Lower lobe of right lung (tissue), 2 donors: ENCODE results near the gene TRMT2B. TPM values are rescaled to one million over a fixed set of nuclear protein-coding genes. Genes with fewer than 3 reads are reported as not detected.
"Not testable (repeated sequence)": the region's sequence is repeated elsewhere in the genome, so short reads cannot be mapped to it uniquely, and the experiment has no call there.

Experiments used
- ATAC-seq, 2 donors: fragments of 200-7000 bp; cut with Tn5 transposase; one replicate each; pipeline ENCODE4 v1.9.1; 2020 to 2022; ENCODE audit warnings: mild to moderate bottlenecking in 2 of 2, moderate library complexity in 2 of 2
- DNase-seq: peaks from one replicate; pipeline ENCODE4 v3.0.0-alpha.2; 2020
- H3K27ac ChIP-seq: fragments of 200-600 bp; one replicate; pipeline ENCODE4 v1.8.0; 2022
- H3K27me3 ChIP-seq: fragments of 200-600 bp; one replicate; pipeline ENCODE4 v1.8.0; 2022; ENCODE audit warnings: low read depth
- H3K36me3 ChIP-seq: fragments of 200-600 bp; one replicate; pipeline ENCODE4 v1.8.0; 2022; ENCODE audit warnings: mild to moderate bottlenecking
- H3K4me1 ChIP-seq: fragments of 200-600 bp; one replicate; pipeline ENCODE4 v1.8.0; 2022
- H3K4me3 ChIP-seq: fragments of 200-600 bp; one replicate; pipeline ENCODE4 v1.8.0; 2022; ENCODE audit warnings: mild to moderate bottlenecking
- H3K9me3 ChIP-seq: fragments of 200-600 bp; one replicate; pipeline ENCODE4 v1.8.0; 2022
- intact Hi-C: fragments of 100-400 bp; cut with DNase I; formaldehyde crosslinking; loops from one replicate; pipeline ENCODE4 v1.11.0; 2022
- total RNA-seq: library from RNA; stranded (reverse); fragmentation: NEBNext Ultra II Directional; extraction: Animal tissue kit (Norgen Biotek cat#: 25700); gene quantifications from one replicate; pipeline ENCODE4 v1.2.1, GENCODE V29; 2021
- TF ChIP-seq, protein P1 (sequence below): fragments of 200-600 bp; IDR thresholded peaks from one replicate; pipeline ENCODE4 v1.8.0; 2022; ENCODE audit warnings: antibody characterized with exemption, mild to moderate bottlenecking
- donor health status: DM: no; HTN: yes; CAD: no; lungs with severe emphysema.

TRMT2B gene
- total RNA-seq, 1 donor from 2014 or later: 19.4 TPM

DNA sequence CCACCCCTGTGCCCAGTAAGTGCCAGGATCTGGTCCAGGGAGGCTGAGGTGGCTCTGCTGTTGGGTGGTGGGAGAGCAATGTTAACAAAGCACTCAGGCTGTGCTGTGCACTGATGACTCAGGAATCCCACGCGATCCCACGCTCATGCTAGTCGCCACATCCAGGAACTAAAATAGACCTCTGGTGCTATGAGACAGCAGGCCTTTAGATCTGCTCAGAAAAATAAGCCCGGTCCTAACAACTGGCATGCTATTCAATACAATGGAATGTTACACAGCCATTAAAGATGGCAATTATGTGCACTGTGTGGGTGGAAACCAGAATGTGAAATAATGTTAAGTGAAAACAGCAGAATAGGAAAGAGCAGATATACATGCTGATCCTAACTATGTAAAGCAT, 56.4 kb downstream of the TRMT2B start:
- intact Hi-C loops: no loop called here
- H3K4me1 ChIP-seq: no peaks in the 10 kb centered on the region
- TF ChIP-seq, protein P1, sequence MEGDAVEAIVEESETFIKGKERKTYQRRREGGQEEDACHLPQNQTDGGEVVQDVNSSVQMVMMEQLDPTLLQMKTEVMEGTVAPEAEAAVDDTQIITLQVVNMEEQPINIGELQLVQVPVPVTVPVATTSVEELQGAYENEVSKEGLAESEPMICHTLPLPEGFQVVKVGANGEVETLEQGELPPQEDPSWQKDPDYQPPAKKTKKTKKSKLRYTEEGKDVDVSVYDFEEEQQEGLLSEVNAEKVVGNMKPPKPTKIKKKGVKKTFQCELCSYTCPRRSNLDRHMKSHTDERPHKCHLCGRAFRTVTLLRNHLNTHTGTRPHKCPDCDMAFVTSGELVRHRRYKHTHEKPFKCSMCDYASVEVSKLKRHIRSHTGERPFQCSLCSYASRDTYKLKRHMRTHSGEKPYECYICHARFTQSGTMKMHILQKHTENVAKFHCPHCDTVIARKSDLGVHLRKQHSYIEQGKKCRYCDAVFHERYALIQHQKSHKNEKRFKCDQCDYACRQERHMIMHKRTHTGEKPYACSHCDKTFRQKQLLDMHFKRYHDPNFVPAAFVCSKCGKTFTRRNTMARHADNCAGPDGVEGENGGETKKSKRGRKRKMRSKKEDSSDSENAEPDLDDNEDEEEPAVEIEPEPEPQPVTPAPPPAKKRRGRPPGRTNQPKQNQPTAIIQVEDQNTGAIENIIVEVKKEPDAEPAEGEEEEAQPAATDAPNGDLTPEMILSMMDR: no peak
- DNase-seq: no peak
- no peaks in the 10 kb centered on the region for H3K27me3 ChIP-seq
- no peak for ATAC-seq
- H3K9me3 ChIP-seq: no peaks in the 10 kb centered on the region
- H3K27ac ChIP-seq: no peak overlapping the region
- H3K4me3 ChIP-seq: no peak overlapping the region
- H3K36me3 ChIP-seq: no peaks in the 10 kb centered on the region

DNA sequence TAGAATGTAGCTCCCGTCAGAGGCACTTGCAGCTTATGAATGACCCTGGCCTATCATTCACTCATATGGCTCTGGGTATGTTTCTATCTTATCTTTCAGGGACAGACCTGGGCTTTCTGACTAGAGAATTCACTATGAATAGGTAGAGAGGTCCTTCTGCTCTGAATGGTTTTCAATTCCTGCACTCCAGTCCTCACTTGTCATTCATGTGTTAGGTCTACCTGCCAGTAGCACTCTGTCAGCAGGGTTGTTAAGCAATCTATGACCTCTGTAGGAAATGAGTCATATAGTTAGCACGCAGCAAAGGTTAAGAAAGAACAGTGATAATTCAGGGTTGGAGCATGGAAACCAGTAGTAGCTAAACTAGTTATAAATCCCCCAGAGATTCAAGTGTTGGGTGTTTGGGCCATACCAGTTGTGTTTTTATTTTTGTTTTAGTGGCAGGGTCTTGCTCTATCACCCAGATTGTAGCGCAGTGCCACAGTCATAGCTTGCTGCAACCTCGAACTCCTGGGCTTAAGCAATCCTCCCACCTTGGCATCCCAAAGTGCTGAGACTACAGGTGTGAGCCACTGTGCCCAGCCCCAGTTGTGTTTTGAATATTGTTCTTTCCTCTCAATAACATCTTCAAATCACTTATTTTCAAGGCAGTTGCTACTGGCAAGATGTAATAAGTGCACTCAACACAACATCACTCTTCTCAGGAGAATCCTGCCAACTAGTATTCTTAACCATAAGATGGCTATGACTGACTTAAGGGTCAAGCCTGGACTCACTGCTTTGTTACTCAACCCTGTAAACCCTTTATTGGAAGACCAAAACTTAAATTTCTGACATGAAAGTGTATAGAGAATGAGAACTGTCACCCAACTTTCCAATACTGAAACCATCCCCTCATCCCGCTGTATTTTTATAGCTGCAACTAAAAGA, 57.3 kb downstream of the TRMT2B start:
- no peaks in the 10 kb centered on the region for H3K36me3 ChIP-seq
- H3K4me1 ChIP-seq: no peaks in the 10 kb centered on the region
- DNase-seq (no peak), ATAC-seq (peak; percentile 70 to 84)
- intact Hi-C loops: no loop called here
- H3K27ac ChIP-seq: no peak overlapping the region
- TF ChIP-seq, protein P1: no peak
- no peak overlapping the region for H3K4me3 ChIP-seq
- H3K9me3 ChIP-seq: no peaks in the 10 kb centered on the region
- no peaks in the 10 kb centered on the region for H3K27me3 ChIP-seq

DNA sequence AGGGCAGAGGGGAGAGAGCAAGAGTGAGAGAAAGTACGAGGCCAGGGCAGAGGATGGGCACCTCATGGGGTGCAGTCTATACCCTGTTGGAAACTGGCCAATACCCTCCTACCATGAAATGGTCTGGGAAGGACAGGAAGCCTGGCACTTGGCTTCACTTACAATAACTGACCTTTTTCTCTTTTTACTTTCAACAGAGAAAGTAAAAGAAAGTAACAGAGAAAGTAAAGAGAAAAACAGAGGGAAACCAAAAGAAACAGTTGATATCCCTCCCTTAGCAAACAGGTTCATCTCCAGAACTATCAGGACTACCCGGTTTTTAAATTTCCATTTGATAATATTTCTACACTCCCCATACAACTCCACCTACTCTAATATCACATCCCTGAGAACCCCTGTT, 61.8 kb downstream of the TRMT2B start:
- TF ChIP-seq, protein P1: no peak
- Histone ChIP-seq H3K4me3 (no peak overlapping the region), H3K9me3 (no peaks in the 10 kb centered on the region), H3K27ac (no peak overlapping the region), H3K36me3 (no peaks in the 10 kb centered on the region), H3K4me1 (no peaks in the 10 kb centered on the region), H3K27me3 (no peaks in the 10 kb centered on the region)
- intact Hi-C loops: no loop called here
- DNase-seq: no peak
- ATAC-seq: no peak

DNA sequence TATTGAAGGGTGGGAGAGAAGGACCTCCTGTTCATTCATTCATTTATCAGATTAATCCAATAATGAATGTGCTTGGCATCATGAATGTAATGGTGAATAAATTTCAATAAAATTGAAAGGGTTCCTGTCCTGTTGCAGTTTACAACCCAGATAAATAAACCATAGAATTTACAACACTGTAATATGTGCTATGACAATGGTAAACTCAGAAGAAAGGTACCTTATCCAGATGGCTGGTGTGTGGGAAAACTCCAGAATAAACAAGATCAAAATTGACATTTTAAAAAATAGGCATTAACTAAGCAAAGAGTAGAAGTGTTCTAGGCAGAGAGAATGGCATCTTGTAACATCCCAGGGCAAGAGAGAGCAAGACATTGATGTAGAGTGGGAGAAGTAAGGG, 67.1 kb downstream of the TRMT2B start:
- ATAC-seq: no peak
- intact Hi-C loops: no loop called here
- DNase-seq: no peak
- Histone ChIP-seq H3K9me3 (no peaks in the 10 kb centered on the region), H3K27ac (no peak overlapping the region), H3K4me3 (no peak overlapping the region), H3K36me3 (no peaks in the 10 kb centered on the region), H3K4me1 (no peaks in the 10 kb centered on the region), H3K27me3 (no peaks in the 10 kb centered on the region)
- TF ChIP-seq, protein P1: no peak

DNA sequence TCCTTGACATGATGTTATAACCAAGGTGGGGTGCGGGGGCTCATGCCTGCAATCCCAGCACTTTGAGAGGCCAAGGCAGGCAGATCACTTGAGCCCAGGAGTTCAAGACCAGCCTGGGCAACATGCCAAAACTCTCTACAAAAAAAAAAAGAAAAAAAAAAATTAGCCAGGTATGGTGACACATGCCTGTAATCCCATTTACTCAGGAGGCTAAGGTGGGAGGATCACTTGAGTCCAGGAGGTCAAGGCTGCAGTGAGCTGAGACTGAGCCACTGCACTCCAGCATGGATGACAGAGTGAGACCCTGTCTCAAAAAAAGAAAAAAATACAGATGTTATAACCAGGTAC, 70.4 kb downstream of the TRMT2B start:
- H3K9me3 ChIP-seq, H3K27ac ChIP-seq, DNase-seq, H3K4me1 ChIP-seq, intact Hi-C loops, H3K4me3 ChIP-seq, H3K36me3 ChIP-seq, ATAC-seq, H3K27me3 ChIP-seq: not testable (repeated sequence)
